Measurements from ENCODE around the gene CCDC12. TPM values are rescaled to one million over a fixed set of nuclear protein-coding genes. Genes with fewer than 3 reads are reported as not detected.
A peak's percentile ranks its signal among the peaks of the same experiment; 100 is the strongest.
"Not testable (repeated sequence)": the region's sequence is repeated elsewhere in the genome, so short reads cannot be mapped to it uniquely, and the experiment has no call there.

Gene CCDC12
- polyA plus RNA-seq, 4 donors, result 59.7 to 84.5 (median 76.0) TPM

DNA sequence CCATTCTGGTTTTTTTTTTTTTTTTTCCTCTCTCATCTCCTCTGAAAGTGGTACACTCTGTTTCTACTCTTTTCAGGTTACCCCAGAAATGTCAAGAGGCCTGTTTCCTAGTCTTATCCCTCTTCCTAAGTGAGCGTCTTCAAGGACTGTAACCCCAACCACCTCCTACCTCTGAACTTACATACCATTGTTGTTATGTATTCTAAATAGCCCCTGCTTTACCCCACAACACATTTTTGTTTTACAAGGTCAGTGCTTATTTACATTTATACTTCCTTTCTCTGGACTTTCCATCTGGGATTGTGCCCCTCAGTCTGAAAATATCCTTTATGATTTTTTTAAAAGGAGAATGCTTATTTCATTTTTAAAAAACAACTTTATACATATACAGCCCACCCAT lies 60.3 kb downstream of the CCDC12 start:
- H3K9me3 ChIP-seq (ENCODE audit: control insufficient read depth in 2 of 2, insufficient read depth in 1 of 2, low read depth in 1 of 2, low read length in 1 of 2), result peaks cover 0 to 11% of the 10 kb centered on the region in 2 donors
- FAIRE-seq, result no peak
- H3K27ac ChIP-seq (ENCODE audit: low read depth in 1 of 3, low read length in 2 of 3), result no peak overlapping the region
- no peaks in the 10 kb centered on the region for H3K27me3 ChIP-seq (ENCODE audit: control insufficient read depth in 3 of 3, insufficient read depth in 3 of 3, low read length in 3 of 3)
- no peak for DNase-seq
- 86 to 97% (median 88%) methylated on average over 1 of the region's 1 CpG for WGBS, 3 donors
- H3K36me3 ChIP-seq (ENCODE audit: control insufficient read depth in 3 of 3, insufficient read depth in 2 of 3, low read depth in 1 of 3, low read length in 3 of 3), result peaks cover 9 to 32% (median 11%) of the 10 kb centered on the region in 3 donors
- H3K4me1 ChIP-seq (ENCODE audit: control insufficient read depth in 3 of 3, insufficient read depth in 2 of 3, low read depth in 1 of 3, low read length in 2 of 3), result no peaks in the 10 kb centered on the region
- H3K4me3 ChIP-seq (ENCODE audit: low read depth in 1 of 3, low read length in 3 of 3), result no peak overlapping the region

DNA sequence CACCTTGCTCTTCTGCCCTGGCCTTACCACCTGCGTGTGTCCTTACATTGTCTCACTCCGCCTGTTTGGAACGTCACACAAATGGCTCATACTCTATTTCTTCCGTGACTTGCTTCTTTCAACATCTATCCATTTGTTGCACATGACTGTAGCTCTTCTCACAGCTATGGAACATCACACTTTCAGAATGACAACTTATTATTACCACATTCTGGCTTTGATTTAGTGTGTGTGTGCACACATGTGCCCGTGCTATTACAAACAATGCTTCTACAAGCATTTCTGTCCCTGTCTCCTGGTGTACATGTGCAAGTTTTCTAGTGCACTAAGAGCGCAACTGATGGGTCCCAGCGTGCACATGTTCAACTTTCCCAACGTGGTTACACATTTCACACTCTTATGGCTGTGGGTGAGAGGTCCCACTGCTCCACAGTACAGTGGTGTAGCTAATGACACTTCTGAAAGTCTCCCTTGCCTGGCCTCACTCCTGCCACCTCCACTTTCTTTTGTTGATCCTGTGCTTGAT lies 61.2 kb downstream of the CCDC12 start:
- FAIRE-seq, result no peak
- Histone ChIP-seq H3K9me3 (ENCODE audit: control insufficient read depth in 2 of 2, insufficient read depth in 1 of 2, low read depth in 1 of 2, low read length in 1 of 2) (peaks cover 0 to 11% of the 10 kb centered on the region in 2 donors), H3K27me3 (ENCODE audit: control insufficient read depth in 3 of 3, insufficient read depth in 3 of 3, low read length in 3 of 3) (no peaks in the 10 kb centered on the region), H3K4me3 (ENCODE audit: low read depth in 1 of 3, low read length in 3 of 3) (no peak overlapping the region), H3K4me1 (ENCODE audit: control insufficient read depth in 3 of 3, insufficient read depth in 2 of 3, low read depth in 1 of 3, low read length in 2 of 3) (no peaks in the 10 kb centered on the region), H3K36me3 (ENCODE audit: control insufficient read depth in 3 of 3, insufficient read depth in 2 of 3, low read depth in 1 of 3, low read length in 3 of 3) (peaks cover 3 to 23% (median 4%) of the 10 kb centered on the region in 3 donors), H3K27ac (ENCODE audit: low read depth in 1 of 3, low read length in 2 of 3) (no peak overlapping the region)
- 79 to 81% (median 80%) methylated on average over 8 of the region's 8 CpGs for WGBS, 3 donors
- no peak for DNase-seq

DNA sequence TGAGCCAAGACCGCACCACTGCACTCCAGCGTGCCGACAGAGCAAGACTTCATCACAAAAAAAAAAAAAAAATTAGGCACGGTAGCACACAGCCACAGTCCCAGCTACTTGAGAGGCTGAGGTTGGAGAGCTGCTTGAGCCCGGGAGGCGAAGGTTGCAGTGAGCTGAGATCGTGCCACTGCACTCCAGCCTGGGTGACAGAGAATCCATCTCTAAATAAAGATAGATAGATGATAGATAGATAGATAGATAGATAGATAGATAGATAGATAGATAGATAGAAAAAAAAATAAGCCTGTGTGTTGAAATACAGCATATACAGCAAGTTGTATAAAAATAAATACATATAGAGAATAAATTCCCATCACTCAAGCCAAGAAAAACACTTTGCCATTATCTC lies 61.7 kb downstream of the CCDC12 start:
- DNase-seq (no peak), FAIRE-seq (no peak)
- H3K4me3 ChIP-seq (ENCODE audit: low read depth in 1 of 3, low read length in 3 of 3), result no peak overlapping the region
- 89 to 91% (median 90%) methylated on average over 7 of the region's 7 CpGs for WGBS, 3 donors
- peaks cover 0 to 11% of the 10 kb centered on the region in 2 donors for H3K9me3 ChIP-seq (ENCODE audit: control insufficient read depth in 2 of 2, insufficient read depth in 1 of 2, low read depth in 1 of 2, low read length in 1 of 2)
- H3K36me3 ChIP-seq (ENCODE audit: control insufficient read depth in 3 of 3, insufficient read depth in 2 of 3, low read depth in 1 of 3, low read length in 3 of 3), result peaks cover 0 to 21% (median 3%) of the 10 kb centered on the region in 3 donors
- no peak overlapping the region for H3K27ac ChIP-seq (ENCODE audit: low read depth in 1 of 3, low read length in 2 of 3)
- H3K4me1 ChIP-seq (ENCODE audit: control insufficient read depth in 3 of 3, insufficient read depth in 2 of 3, low read depth in 1 of 3, low read length in 2 of 3), result peaks cover 0 to 2% (median 0%) of the 10 kb centered on the region in 3 donors
- H3K27me3 ChIP-seq (ENCODE audit: control insufficient read depth in 3 of 3, insufficient read depth in 3 of 3, low read length in 3 of 3), result no peaks in the 10 kb centered on the region

DNA sequence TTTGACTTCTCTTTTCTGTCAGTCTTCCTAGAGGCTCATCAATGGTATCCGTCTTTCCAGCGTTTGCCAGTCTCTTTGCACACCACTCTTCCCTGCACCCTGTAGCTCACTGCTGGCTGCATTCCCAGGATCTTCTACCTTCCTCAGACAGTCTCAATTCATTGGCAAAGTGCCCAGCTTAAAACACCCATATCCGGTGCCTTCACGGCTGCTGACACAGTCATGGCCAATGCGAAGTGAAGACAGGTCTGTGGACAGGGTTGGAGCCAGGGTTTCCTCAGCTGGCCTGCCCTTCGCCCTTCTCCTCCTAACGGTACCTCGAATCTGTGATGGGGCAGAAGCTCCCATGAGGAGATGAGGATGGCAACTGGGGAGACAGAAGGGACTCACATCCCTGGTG lies 62.9 kb downstream of the CCDC12 start:
- peaks cover 0 to 10% (median 0%) of the 10 kb centered on the region in 3 donors for H3K4me1 ChIP-seq (ENCODE audit: control insufficient read depth in 3 of 3, insufficient read depth in 2 of 3, low read depth in 1 of 3, low read length in 2 of 3)
- H3K36me3 ChIP-seq (ENCODE audit: control insufficient read depth in 3 of 3, insufficient read depth in 2 of 3, low read depth in 1 of 3, low read length in 3 of 3), result peaks cover 0 to 12% (median 3%) of the 10 kb centered on the region in 3 donors
- H3K9me3 ChIP-seq (ENCODE audit: control insufficient read depth in 2 of 2, insufficient read depth in 1 of 2, low read depth in 1 of 2, low read length in 1 of 2), result peaks cover 0 to 11% of the 10 kb centered on the region in 2 donors
- H3K27me3 ChIP-seq (ENCODE audit: control insufficient read depth in 3 of 3, insufficient read depth in 3 of 3, low read length in 3 of 3), result no peaks in the 10 kb centered on the region
- WGBS, 3 donors, result 8 to 48% (median 35%) methylated on average over 8 of the region's 8 CpGs
- no peak overlapping the region for H3K4me3 ChIP-seq (ENCODE audit: low read depth in 1 of 3, low read length in 3 of 3)
- DNase-seq (peak; percentile 31 to 81), FAIRE-seq (no peak)
- no peak overlapping the region for H3K27ac ChIP-seq (ENCODE audit: low read depth in 1 of 3, low read length in 2 of 3)

DNA sequence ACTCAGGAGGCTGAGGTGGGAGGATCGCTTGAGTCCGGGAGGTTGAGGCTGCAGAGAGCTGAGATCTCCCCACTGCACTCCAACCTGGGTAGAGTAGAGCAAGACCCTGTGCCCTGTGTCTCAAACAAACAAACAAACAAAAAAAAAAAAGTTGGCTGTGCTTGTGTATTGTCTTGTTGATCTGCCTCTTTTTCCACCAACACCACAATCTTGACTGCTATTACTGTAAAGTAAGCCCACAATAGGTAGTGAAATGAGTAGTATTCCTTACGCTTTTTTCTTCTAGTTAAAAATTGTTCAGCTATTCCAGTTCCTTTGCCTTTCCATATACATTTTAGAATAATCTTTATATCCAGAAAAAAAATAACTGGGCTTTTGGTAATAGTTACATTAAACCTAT lies 63.6 kb downstream of the CCDC12 start:
- no peak overlapping the region for H3K27ac ChIP-seq (ENCODE audit: low read depth in 1 of 3, low read length in 2 of 3)
- peaks cover 0 to 7% (median 0%) of the 10 kb centered on the region in 3 donors for H3K36me3 ChIP-seq (ENCODE audit: control insufficient read depth in 3 of 3, insufficient read depth in 2 of 3, low read depth in 1 of 3, low read length in 3 of 3)
- peaks cover 0 to 10% (median 0%) of the 10 kb centered on the region in 3 donors for H3K4me1 ChIP-seq (ENCODE audit: control insufficient read depth in 3 of 3, insufficient read depth in 2 of 3, low read depth in 1 of 3, low read length in 2 of 3)
- peaks cover 0 to 7% of the 10 kb centered on the region in 2 donors for H3K9me3 ChIP-seq (ENCODE audit: control insufficient read depth in 2 of 2, insufficient read depth in 1 of 2, low read depth in 1 of 2, low read length in 1 of 2)
- H3K27me3 ChIP-seq (ENCODE audit: control insufficient read depth in 3 of 3, insufficient read depth in 3 of 3, low read length in 3 of 3), result no peaks in the 10 kb centered on the region
- FAIRE-seq (no peak), DNase-seq (no peak)
- 87 to 91% (median 90%) methylated on average over 3 of the region's 3 CpGs for WGBS, 3 donors
- no peak overlapping the region for H3K4me3 ChIP-seq (ENCODE audit: low read depth in 1 of 3, low read length in 3 of 3)

DNA sequence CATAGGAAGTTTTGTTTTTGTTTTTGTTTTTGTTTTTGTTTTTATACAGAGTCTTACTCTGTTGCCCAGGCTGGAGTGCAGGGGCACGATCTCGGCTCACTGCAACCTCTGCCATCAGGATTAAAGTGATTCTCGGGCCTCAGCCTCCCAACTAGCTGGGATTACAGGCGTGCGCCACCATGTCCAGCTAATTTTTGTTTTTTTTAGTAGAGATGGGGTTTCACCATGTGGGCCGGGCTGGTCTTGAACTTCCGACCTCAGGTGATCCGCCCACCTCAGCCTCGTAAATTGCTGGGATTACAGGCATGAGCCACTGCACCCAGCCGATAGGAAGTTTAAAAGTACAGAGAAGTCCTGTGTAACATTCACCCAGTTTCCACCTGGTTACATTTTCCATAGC lies 65.6 kb downstream of the CCDC12 start:
- H3K4me3 ChIP-seq (ENCODE audit: low read depth in 1 of 3, low read length in 3 of 3); H3K27ac ChIP-seq (ENCODE audit: low read depth in 1 of 3, low read length in 2 of 3); DNase-seq; H3K36me3 ChIP-seq (ENCODE audit: control insufficient read depth in 3 of 3, insufficient read depth in 2 of 3, low read depth in 1 of 3, low read length in 3 of 3); H3K4me1 ChIP-seq (ENCODE audit: control insufficient read depth in 3 of 3, insufficient read depth in 2 of 3, low read depth in 1 of 3, low read length in 2 of 3); H3K9me3 ChIP-seq (ENCODE audit: control insufficient read depth in 2 of 2, insufficient read depth in 1 of 2, low read depth in 1 of 2, low read length in 1 of 2); H3K27me3 ChIP-seq (ENCODE audit: control insufficient read depth in 3 of 3, insufficient read depth in 3 of 3, low read length in 3 of 3); FAIRE-seq: not testable (repeated sequence)
- 61 to 85% (median 74%) methylated on average over 10 of the region's 10 CpGs for WGBS, 3 donors

DNA sequence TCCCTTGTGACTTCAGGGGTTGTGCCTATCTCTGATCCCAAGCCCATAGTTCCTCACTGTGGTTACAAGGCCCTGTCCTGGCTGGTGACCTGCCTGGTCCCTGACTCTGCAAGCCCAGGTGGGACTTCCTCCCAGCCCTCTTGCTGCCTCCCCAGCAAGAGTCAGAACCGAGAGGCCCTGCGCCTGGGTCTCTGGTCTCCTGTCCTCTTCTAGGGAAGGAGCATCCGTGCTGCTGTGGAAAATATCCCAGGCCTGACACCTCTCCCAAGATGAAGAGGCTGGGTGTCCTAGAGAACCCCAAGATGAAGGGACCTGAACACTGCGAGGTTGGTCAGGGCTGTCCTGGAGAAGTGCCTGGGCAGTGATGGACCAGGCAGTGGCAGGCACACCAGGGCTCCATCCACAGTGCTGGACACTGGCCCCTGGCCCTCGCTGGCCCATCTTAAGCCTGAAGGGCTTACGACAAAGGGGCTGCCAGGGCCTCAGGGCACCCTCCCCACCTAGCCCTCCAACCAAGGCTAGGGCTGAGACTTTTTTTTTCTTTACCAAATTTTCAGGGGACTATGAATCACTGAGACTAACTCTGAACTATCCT lies 66.3 kb downstream of the CCDC12 start:
- DNase-seq (no peak), FAIRE-seq (no peak)
- Histone ChIP-seq H3K4me1 (ENCODE audit: control insufficient read depth in 3 of 3, insufficient read depth in 2 of 3, low read depth in 1 of 3, low read length in 2 of 3) (peaks cover 0 to 10% (median 0%) of the 10 kb centered on the region in 3 donors), H3K27ac (ENCODE audit: low read depth in 1 of 3, low read length in 2 of 3) (no peak overlapping the region), H3K9me3 (ENCODE audit: control insufficient read depth in 2 of 2, insufficient read depth in 1 of 2, low read depth in 1 of 2, low read length in 1 of 2) (no peaks in the 10 kb centered on the region), H3K27me3 (ENCODE audit: control insufficient read depth in 3 of 3, insufficient read depth in 3 of 3, low read length in 3 of 3) (no peaks in the 10 kb centered on the region), H3K4me3 (ENCODE audit: low read depth in 1 of 3, low read length in 3 of 3) (no peak overlapping the region), H3K36me3 (ENCODE audit: control insufficient read depth in 3 of 3, insufficient read depth in 2 of 3, low read depth in 1 of 3, low read length in 3 of 3) (no peaks in the 10 kb centered on the region)
- WGBS, 3 donors, result 68 to 78% (median 77%) methylated on average over 6 of the region's 6 CpGs

DNA sequence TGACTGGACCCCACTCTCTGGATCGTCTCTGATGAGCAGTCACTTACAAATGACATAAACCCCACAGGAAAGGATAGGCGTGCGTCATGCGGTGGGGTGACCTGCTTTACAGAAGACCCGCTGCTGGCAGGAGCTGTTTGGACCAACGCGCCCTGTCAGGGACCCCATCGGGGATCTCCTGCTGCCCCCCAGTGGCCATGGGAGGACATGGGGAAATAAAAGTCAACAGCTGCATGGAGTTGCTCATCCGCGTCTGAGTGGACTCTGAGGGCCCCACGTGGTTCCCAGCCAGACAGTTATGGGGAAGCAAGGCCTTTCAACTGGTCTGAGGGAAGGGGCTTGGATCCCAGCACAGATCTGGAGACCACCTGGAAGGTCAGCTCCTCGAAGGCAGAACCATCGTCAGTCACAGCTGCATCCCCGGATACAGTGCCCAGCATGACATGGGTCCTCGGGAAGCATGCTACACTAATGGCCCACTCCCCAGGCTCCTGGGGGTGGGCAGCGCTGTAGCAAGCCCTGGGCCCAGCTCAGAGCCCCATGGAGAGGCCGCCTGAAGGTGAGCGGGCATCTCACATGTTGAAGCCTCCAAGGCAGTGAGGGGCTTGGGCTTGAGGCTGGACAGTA lies 66.9 kb downstream of the CCDC12 start:
- no peaks in the 10 kb centered on the region for H3K27me3 ChIP-seq (ENCODE audit: control insufficient read depth in 3 of 3, insufficient read depth in 3 of 3, low read length in 3 of 3)
- no peak overlapping the region for H3K4me3 ChIP-seq (ENCODE audit: low read depth in 1 of 3, low read length in 3 of 3)
- WGBS, 3 donors, result 16 to 19% (median 18%) methylated on average over 18 of the region's 18 CpGs
- H3K4me1 ChIP-seq (ENCODE audit: control insufficient read depth in 3 of 3, insufficient read depth in 2 of 3, low read depth in 1 of 3, low read length in 2 of 3), result peaks cover 0 to 10% (median 0%) of the 10 kb centered on the region in 3 donors
- no peak overlapping the region for H3K27ac ChIP-seq (ENCODE audit: low read depth in 1 of 3, low read length in 2 of 3)
- FAIRE-seq, result no peak
- DNase-seq, result peak; percentile 75 to 87
- H3K36me3 ChIP-seq (ENCODE audit: control insufficient read depth in 3 of 3, insufficient read depth in 2 of 3, low read depth in 1 of 3, low read length in 3 of 3), result no peaks in the 10 kb centered on the region
- no peaks in the 10 kb centered on the region for H3K9me3 ChIP-seq (ENCODE audit: control insufficient read depth in 2 of 2, insufficient read depth in 1 of 2, low read depth in 1 of 2, low read length in 1 of 2)

Measured in small intestine (tissue), 7 donors.